OCI-LY1 (cell line): ENCODE data around the gene SPDYE8.
"Not testable (repeated sequence)": the region's sequence is repeated elsewhere in the genome, so short reads cannot be mapped to it uniquely, and the experiment has no call there.

Source experiments
- CTCF ChIP-seq: fragments of 200-600 bp; sonication (generic), shearing (Covaris generic); IDR thresholded peaks from 2 replicates; pipeline ENCODE4 v1.5.1; 2017; ENCODE audit warnings: mild to moderate bottlenecking, antibody characterized with exemption, low read length, moderate library complexity, mixed read lengths
- EZH2 ChIP-seq: fragments of 200-600 bp; sonication (generic), shearing (Covaris generic); IDR thresholded peaks from 2 replicates; pipeline ENCODE4 v1.8.0; 2017; ENCODE audit warnings: borderline replicate concordance, mixed run types, mild to moderate bottlenecking, antibody characterized with exemption, low read length, moderate library complexity, mixed read lengths

- TF ChIP-seq CTCF, EZH2: not testable (repeated sequence)
These were observed 47.5 kb downstream of the SPDYE8 start for GRCh38 chr7:72982084-72982483.
